HCT116 (cell line): ENCODE results near the gene GNAS. TPM values are rescaled to one million over a fixed set of nuclear protein-coding genes. Genes with fewer than 3 reads are reported as not detected.

Experiments
- ATAC-seq: fragments of 200-7000 bp; cut with Tn5 transposase; 2 replicates; pipeline ENCODE4 v1.9.1; 2020; ENCODE audit warnings: mild to moderate bottlenecking, moderate library complexity
- BruUV-seq: library from RNA; stranded (reverse); fragments of 400-500 nt; replicated peaks from 2 replicates; lab custom pipeline; 2021; lab: Mats Ljungman, UMichigan
- CTCF ChIA-PET: fragments of 300-600 bp; sonication (Branson Sonifier 250); formaldehyde crosslinking; loops from one replicate; lab custom pipeline; 2021; ENCODE audit warnings: antibody characterized with exemption; lab: Charles Lee
- POLR2A ChIA-PET: fragments of 300-600, 350-600 bp; sonication (Branson Sonifier 250); formaldehyde crosslinking; loops from one replicate; lab custom pipeline; 2021; ENCODE audit warnings: antibody characterized with exemption; lab: Charles Lee
- RAD21 ChIA-PET, 2 experiments: fragments of 300-600 bp; sonication (Branson Sonifier 250); formaldehyde crosslinking; loops; one replicate each; lab custom pipeline; 2023; ENCODE audit warnings: low total read pairs in 2 of 2; ENCODE audit not compliant: uncharacterized antibody in 2 of 2, unreplicated experiment in 2 of 2, low non-redundant PET in 1 of 2; lab: Charles Lee
- DNase-seq: peaks from one replicate; pipeline ENCODE4 v3.0.0-alpha.2; 2010; ENCODE audit warnings: low read depth, low spot score
- H2AFZ ChIP-seq: fragments of 200-600 bp; shearing (Covaris generic), sonication (generic); 2 replicates; pipeline ENCODE4 v1.6.1; 2017; ENCODE audit warnings: low read depth, mixed run types, mixed read lengths, antibody characterized with exemption, low read length; ENCODE audit not compliant: poor library complexity, severe bottlenecking
- H3K27ac ChIP-seq: 2 replicates; pipeline ENCODE4 v1.5.1; 2012; ENCODE audit warnings: low read depth, low read length
- H3K27me3 ChIP-seq: fragments of 200-600 bp; sonication (generic); 2 replicates; pipeline ENCODE4 v1.6.1; 2016; ENCODE audit warnings: mixed run types, low read length, mixed read lengths; ENCODE audit not compliant: insufficient read depth
- H3K36me3 ChIP-seq, 2 experiments: fragments of 200-500 bp in 1 of 2; fragments of 200-600 bp in 1 of 2; sonication (Bioruptor generic) in 1 of 2; sonication (generic) in 1 of 2; 2 replicates each; pipeline versions ENCODE4 v1.5.1 to v1.6.1; 2014 to 2016; ENCODE audit warnings: low read length in 2 of 2, inconsistent platforms in 1 of 2, mixed read lengths in 1 of 2, mixed run types in 1 of 2; ENCODE audit not compliant: insufficient read depth in 2 of 2, control insufficient read depth in 1 of 2
- H3K4me1 ChIP-seq, 2 experiments: fragments of 200-600 bp in 1 of 2; sonication (generic) in 1 of 2; 2 replicates each; pipeline versions ENCODE4 v1.5.1 to v1.6.1; 2012 to 2017; ENCODE audit warnings: low read length in 2 of 2, inconsistent platforms in 1 of 2, mild to moderate bottlenecking in 1 of 2, mixed read lengths in 1 of 2, mixed run types in 1 of 2, moderate library complexity in 1 of 2; ENCODE audit not compliant: insufficient read depth in 2 of 2, control insufficient read depth in 1 of 2
- H3K4me2 ChIP-seq: fragments of 200-600 bp; sonication (generic); 2 replicates; pipeline ENCODE4 v1.6.1; 2017; ENCODE audit warnings: mixed run types, low read length, mixed read lengths
- H3K4me3 ChIP-seq, 2 experiments: fragments of 200-600 bp in 1 of 2; sonication (generic) in 1 of 2; replicated peaks in 1 of 2; 2 replicates each; pipeline ENCODE4 v1.5.1; 2011 to 2016; ENCODE audit warnings: low read length in 2 of 2, control low read depth in 1 of 2, low read depth in 1 of 2, mild to moderate bottlenecking in 1 of 2, mixed read lengths in 1 of 2, mixed run types in 1 of 2
- H3K79me2 ChIP-seq: fragments of 200-600 bp; sonication (generic); 2 replicates; pipeline ENCODE4 v1.6.1; 2017; ENCODE audit warnings: mild to moderate bottlenecking, mixed run types, low read length, moderate library complexity, mixed read lengths; ENCODE audit not compliant: insufficient read depth
- H3K9ac ChIP-seq: fragments of 200-600 bp; sonication (generic); 2 replicates; pipeline ENCODE4 v1.6.1; 2016; ENCODE audit warnings: low read length, mixed read lengths
- H3K9me2 ChIP-seq: fragments of 200-600 bp; sonication (generic), shearing (Covaris generic); 2 replicates; pipeline ENCODE4 v1.6.1; 2017; ENCODE audit warnings: mixed run types, mild to moderate bottlenecking, moderate library complexity; ENCODE audit not compliant: insufficient read depth
- H3K9me3 ChIP-seq, 2 experiments: fragments of 200-500 bp in 1 of 2; fragments of 200-600 bp in 1 of 2; sonication (Bioruptor generic) in 1 of 2; sonication (generic) in 1 of 2; 2 replicates each; pipeline ENCODE4 v1.6.1; 2014 to 2017; ENCODE audit warnings: low read length in 2 of 2, mixed read lengths in 2 of 2, inconsistent platforms in 1 of 2, low read depth in 1 of 2, mild to moderate bottlenecking in 1 of 2, mixed run types in 1 of 2, moderate library complexity in 1 of 2; ENCODE audit not compliant: control insufficient read depth in 1 of 2, insufficient read depth in 1 of 2
- H4K20me1 ChIP-seq: fragments of 200-600 bp; sonication (generic), shearing (Covaris generic); 2 replicates; pipeline ENCODE4 v1.6.1; 2017; ENCODE audit warnings: mixed run types, mild to moderate bottlenecking, moderate library complexity; ENCODE audit not compliant: insufficient read depth
- CTCF ChIP-seq, 3 experiments: fragments of 200-600 bp in 1 of 3; sonication (generic) in 1 of 3; IDR thresholded peaks in 2 of 3; conservative IDR thresholded peaks in 1 of 3; 2 replicates each; pipeline ENCODE4 v1.5.1; 2012 to 2017; ENCODE audit warnings: low read depth in 2 of 3, low read length in 2 of 3, antibody characterized with exemption in 1 of 3, borderline replicate concordance in 1 of 3, control low read depth in 1 of 3, mild to moderate bottlenecking in 1 of 3, mixed read lengths in 1 of 3, mixed run types in 1 of 3, moderate library complexity in 1 of 3; ENCODE audit not compliant: insufficient read depth in 1 of 3
- EZH2 ChIP-seq: fragments of 200-600 bp; sonication (generic); IDR thresholded peaks from 2 replicates; pipeline ENCODE4 v1.6.1; 2017; ENCODE audit warnings: antibody characterized with exemption, mixed run types
- EZH2phosphoT487 ChIP-seq: fragments of 200-600 bp; IDR thresholded peaks from 2 replicates; pipeline ENCODE4 v1.6.1; 2018; ENCODE audit warnings: antibody characterized with exemption, borderline replicate concordance
- FOSL1 ChIP-seq: IDR thresholded peaks from 2 replicates; pipeline ENCODE4 v1.6.1; 2012; ENCODE audit warnings: low read depth
- JUND ChIP-seq: IDR thresholded peaks from 2 replicates; pipeline ENCODE4 v1.6.1; 2012
- RAD21 ChIP-seq: IDR thresholded peaks from 2 replicates; pipeline ENCODE4 v1.6.1; 2012; ENCODE audit warnings: low read depth, mild to moderate bottlenecking
- SIN3A ChIP-seq: IDR thresholded peaks from 2 replicates; pipeline ENCODE4 v1.6.1; 2012; ENCODE audit warnings: low read depth
- SP1 ChIP-seq: IDR thresholded peaks from 2 replicates; pipeline ENCODE4 v1.6.1; 2012; ENCODE audit warnings: low read depth
- TCF7L2 ChIP-seq: IDR thresholded peaks from 2 replicates; pipeline ENCODE4 v1.7.0; 2011; ENCODE audit warnings: borderline replicate concordance, inconsistent platforms; ENCODE audit not compliant: insufficient read depth, insufficient read length; ENCODE audit errors: extremely low read depth
- YY1 ChIP-seq: IDR thresholded peaks from 2 replicates; pipeline ENCODE4 v1.6.1; 2011; ENCODE audit warnings: low read length, low read depth, moderate library complexity, mild to moderate bottlenecking; ENCODE audit not compliant: insufficient replicate concordance; ENCODE audit errors: extremely low read depth
- ZFX ChIP-seq: fragments of 450-650 bp; IDR thresholded peaks from 2 replicates; pipeline ENCODE4 v1.6.1; 2017
- ZNF274 ChIP-seq: fragments of 200-500 bp; sonication (Bioruptor generic); IDR thresholded peaks from 2 replicates; pipeline ENCODE4 v1.6.1; 2014; ENCODE audit warnings: mild to moderate bottlenecking, low read depth, low read length, inconsistent platforms
- intact Hi-C: fragments of 100-400 bp; cut with micrococcal nuclease; formaldehyde crosslinking; loops from 2 replicates; pipeline ENCODE4 v1.10.0; 2022
- total RNA-seq: library from RNA; stranded (reverse); gene quantifications from one replicate; pipeline ENCODE4 v1.2.1, GENCODE V29; 2021; ENCODE audit not compliant: unreplicated experiment
- TF ChIP-seq, protein P1 (sequence below): IDR thresholded peaks from 2 replicates; pipeline ENCODE4 v1.6.1; 2012; ENCODE audit warnings: low read depth
- TF ChIP-seq, protein P2 (sequence below): IDR thresholded peaks from 2 replicates; pipeline ENCODE4 v1.6.1; 2012

Gene GNAS
- total RNA-seq, 1 experiment from 2014 or later, result 699 TPM

- DNase-seq, result peak; percentile 1
- no peaks in the 10 kb centered on the region for H3K36me3 ChIP-seq
- H3K4me2 ChIP-seq, result no peak overlapping the region
- H2AFZ ChIP-seq, result no peak overlapping the region
- POLR2A ChIA-PET, result no interaction called here
- intact Hi-C loops, result no loop called here
- H4K20me1 ChIP-seq, result no peaks in the 10 kb centered on the region
- no peaks in the 10 kb centered on the region; the same call in 1 of the 2 replicates for H3K27me3 ChIP-seq
- H3K9me3 ChIP-seq, result no peaks in the 10 kb centered on the region
- RAD21 ChIA-PET, result no interaction called here
- CTCF ChIA-PET, result no interaction called here
- peak; percentile 36; the same call in 1 of the 2 replicates for ATAC-seq
- H3K9me2 ChIP-seq, result no peaks in the 10 kb centered on the region
- no peak overlapping the region for H3K27ac ChIP-seq
- H3K4me1 ChIP-seq, result peaks cover 0 to 5% of the 10 kb centered on the region in 2 experiments; a peak in 1 of 4 replicates
- TF ChIP-seq JUND, result no peak
- TF ChIP-seq, all 23 proteins: peak for 0
- no peak overlapping the region for H3K9ac ChIP-seq
- H3K79me2 ChIP-seq, result no peaks in the 10 kb centered on the region
- H3K4me3 ChIP-seq, result no peak overlapping the region
- no TSS peak for BruUV-seq
These were observed 42.2 kb upstream of the GNAS start for GRCh38 chr20:58810116-58810878.

GRCh38 chr20:58810879-58811250, 41.7 kb upstream of the GNAS start:
- Histone ChIP-seq H3K36me3 (no peaks in the 10 kb centered on the region), H3K4me1 (peaks cover 0 to 5% of the 10 kb centered on the region in 2 experiments; a peak in 1 of 4 replicates), H3K9ac (no peak overlapping the region), H3K27ac (no peak overlapping the region), H2AFZ (no peak overlapping the region), H3K4me3 (no peak overlapping the region), H3K4me2 (no peak overlapping the region), H4K20me1 (no peaks in the 10 kb centered on the region), H3K9me3 (no peaks in the 10 kb centered on the region), H3K9me2 (no peaks in the 10 kb centered on the region), H3K27me3 (no peaks in the 10 kb centered on the region; the same call in 1 of the 2 replicates), H3K79me2 (no peaks in the 10 kb centered on the region)
- no peak for DNase-seq
- ChIA-PET CTCF (no interaction called here), RAD21 (no interaction called here), POLR2A (no interaction called here)
- BruUV-seq, result no TSS peak
- ATAC-seq, result peak; percentile 30; the same call in 1 of the 2 replicates
- intact Hi-C loops, result no loop called here
- TF ChIP-seq JUND, result no peak
- TF ChIP-seq YY1, result no peak
- TF ChIP-seq SP1, result no peak
- no peak for TF ChIP-seq FOSL1
- no peak for TF ChIP-seq ZNF274
- no peak for TF ChIP-seq CTCF (IDR thresholded peaks at IDR 0.05 in 2 of 3, conservative IDR thresholded peaks at IDR 0.05 in 1 of 3; ENCODE audit: borderline replicate concordance in 1 of 3, insufficient read depth in 1 of 3, low read depth in 2 of 3, low read length in 2 of 3)
- no peak for TF ChIP-seq EZH2
- TF ChIP-seq, protein P1, sequence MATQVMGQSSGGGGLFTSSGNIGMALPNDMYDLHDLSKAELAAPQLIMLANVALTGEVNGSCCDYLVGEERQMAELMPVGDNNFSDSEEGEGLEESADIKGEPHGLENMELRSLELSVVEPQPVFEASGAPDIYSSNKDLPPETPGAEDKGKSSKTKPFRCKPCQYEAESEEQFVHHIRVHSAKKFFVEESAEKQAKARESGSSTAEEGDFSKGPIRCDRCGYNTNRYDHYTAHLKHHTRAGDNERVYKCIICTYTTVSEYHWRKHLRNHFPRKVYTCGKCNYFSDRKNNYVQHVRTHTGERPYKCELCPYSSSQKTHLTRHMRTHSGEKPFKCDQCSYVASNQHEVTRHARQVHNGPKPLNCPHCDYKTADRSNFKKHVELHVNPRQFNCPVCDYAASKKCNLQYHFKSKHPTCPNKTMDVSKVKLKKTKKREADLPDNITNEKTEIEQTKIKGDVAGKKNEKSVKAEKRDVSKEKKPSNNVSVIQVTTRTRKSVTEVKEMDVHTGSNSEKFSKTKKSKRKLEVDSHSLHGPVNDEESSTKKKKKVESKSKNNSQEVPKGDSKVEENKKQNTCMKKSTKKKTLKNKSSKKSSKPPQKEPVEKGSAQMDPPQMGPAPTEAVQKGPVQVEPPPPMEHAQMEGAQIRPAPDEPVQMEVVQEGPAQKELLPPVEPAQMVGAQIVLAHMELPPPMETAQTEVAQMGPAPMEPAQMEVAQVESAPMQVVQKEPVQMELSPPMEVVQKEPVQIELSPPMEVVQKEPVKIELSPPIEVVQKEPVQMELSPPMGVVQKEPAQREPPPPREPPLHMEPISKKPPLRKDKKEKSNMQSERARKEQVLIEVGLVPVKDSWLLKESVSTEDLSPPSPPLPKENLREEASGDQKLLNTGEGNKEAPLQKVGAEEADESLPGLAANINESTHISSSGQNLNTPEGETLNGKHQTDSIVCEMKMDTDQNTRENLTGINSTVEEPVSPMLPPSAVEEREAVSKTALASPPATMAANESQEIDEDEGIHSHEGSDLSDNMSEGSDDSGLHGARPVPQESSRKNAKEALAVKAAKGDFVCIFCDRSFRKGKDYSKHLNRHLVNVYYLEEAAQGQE, result no peak
- TF ChIP-seq ZFX, result no peak
- TF ChIP-seq RAD21, result no peak
- TF ChIP-seq, protein P2, sequence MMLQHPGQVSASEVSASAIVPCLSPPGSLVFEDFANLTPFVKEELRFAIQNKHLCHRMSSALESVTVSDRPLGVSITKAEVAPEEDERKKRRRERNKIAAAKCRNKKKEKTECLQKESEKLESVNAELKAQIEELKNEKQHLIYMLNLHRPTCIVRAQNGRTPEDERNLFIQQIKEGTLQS, result no peak
- TF ChIP-seq EZH2phosphoT487, result no peak
- no peak for TF ChIP-seq SIN3A
- no peak for TF ChIP-seq TCF7L2
